Measurements from ENCODE around the gene PTCRA.

Gene PTCRA

GRCh38 chr6:42907336-42907735 is 8.5 kb upstream of the PTCRA start:
- H3K27ac ChIP-seq (ENCODE audit: low read depth, low read length), result no peak overlapping the region
- no peak overlapping the region for H4K91ac ChIP-seq (ENCODE audit: low read depth, low read length)
- no peak overlapping the region for H2AK5ac ChIP-seq (ENCODE audit: low read length)
- no peak overlapping the region for H2BK120ac ChIP-seq (ENCODE audit: insufficient read depth, low read length, poor library complexity)
- H3K4me3 ChIP-seq (ENCODE audit: low read depth, low read length), result peak overlapping the region; percentile 15
- peaks cover 2% of the 10 kb centered on the region for H3K79me2 ChIP-seq (ENCODE audit: control insufficient read depth, insufficient read depth, low read length, poor library complexity)
- H2BK12ac ChIP-seq (ENCODE audit: low read length), result no peak overlapping the region
- H3K14ac ChIP-seq (ENCODE audit: low read length), result no peak overlapping the region
- H3K4ac ChIP-seq (ENCODE audit: low read depth, low read length), result no peak overlapping the region
- no peaks in the 10 kb centered on the region for H3K9me3 ChIP-seq (ENCODE audit: insufficient read depth, low read depth, low read length)
- no peak overlapping the region for H3K4me2 ChIP-seq (ENCODE audit: low read length)
- no peaks in the 10 kb centered on the region for H3K36me3 ChIP-seq (ENCODE audit: control insufficient read depth in 1 of 2, insufficient read depth in 2 of 2, low read length in 2 of 2)
- no peaks in the 10 kb centered on the region for H3K27me3 ChIP-seq (ENCODE audit: insufficient read depth, low read length)
- peaks cover 3% of the 10 kb centered on the region for H3K79me1 ChIP-seq (ENCODE audit: low read length)
- no peak overlapping the region for H4K8ac ChIP-seq (ENCODE audit: low read depth, low read length)
- WGBS (ENCODE audit: extremely low coverage, insufficient coverage, insufficient read length), result no CpG with 5 or more reads among the region's 5 CpGs
- H3K18ac ChIP-seq (ENCODE audit: low read length), result no peak overlapping the region
- DNase-seq, result no peak
- H2AFZ ChIP-seq (ENCODE audit: insufficient read depth, low read length, poor library complexity), result no peak overlapping the region
- no peak overlapping the region for H2BK5ac ChIP-seq (ENCODE audit: low read depth, low read length, poor library complexity)
- no peak overlapping the region for H4K12ac ChIP-seq (ENCODE audit: low read depth, low read length)
- H3K9ac ChIP-seq (ENCODE audit: low read length), result no peak overlapping the region
- no peak overlapping the region for H3K23ac ChIP-seq (ENCODE audit: low read length)
- H3K4me1 ChIP-seq (ENCODE audit: control insufficient read depth in 1 of 2, insufficient read depth in 2 of 2, low read length in 2 of 2), result peaks cover 0 to 2% of the 10 kb centered on the region in 2 experiments

- H2AFZ ChIP-seq (ENCODE audit: insufficient read depth, low read length, poor library complexity), result no peak overlapping the region
These were observed 6.0 kb upstream of the PTCRA start for GRCh38 chr6:42909835-42910234.

GRCh38 chr6:42911171-42912021 is 4.5 kb upstream of the PTCRA start:
- Histone ChIP-seq H2AK5ac (ENCODE audit: low read length) (no peak overlapping the region), H3K4ac (ENCODE audit: low read depth, low read length) (no peak overlapping the region), H2BK12ac (ENCODE audit: low read length) (no peak overlapping the region), H3K18ac (ENCODE audit: low read length) (peak overlapping the region; percentile 38), H2BK120ac (ENCODE audit: insufficient read depth, low read length, poor library complexity) (peak overlapping the region; percentile 64), H4K91ac (ENCODE audit: low read depth, low read length) (peak overlapping the region; percentile 70), H3K9ac (ENCODE audit: low read length) (no peak overlapping the region), H3K4me2 (ENCODE audit: low read length) (peak overlapping the region; percentile 75), H2BK5ac (ENCODE audit: low read depth, low read length, poor library complexity) (no peak overlapping the region), H3K14ac (ENCODE audit: low read length) (peak overlapping the region; percentile 80), H3K27me3 (ENCODE audit: insufficient read depth, low read length) (no peaks in the 10 kb centered on the region), H3K4me3 (ENCODE audit: low read depth, low read length) (peak overlapping the region; percentile 65), H4K8ac (ENCODE audit: low read depth, low read length) (peak overlapping the region; percentile 92), H3K27ac (ENCODE audit: low read depth, low read length) (no peak overlapping the region), H3K23ac (ENCODE audit: low read length) (no peak overlapping the region), H3K79me1 (ENCODE audit: low read length) (peaks cover 3% of the 10 kb centered on the region), H3K36me3 (ENCODE audit: control insufficient read depth in 1 of 2, insufficient read depth in 2 of 2, low read length in 2 of 2) (no peaks in the 10 kb centered on the region), H4K12ac (ENCODE audit: low read depth, low read length) (peak overlapping the region; percentile 74), H3K9me3 (ENCODE audit: insufficient read depth, low read depth, low read length) (no peaks in the 10 kb centered on the region), H3K79me2 (ENCODE audit: control insufficient read depth, insufficient read depth, low read length, poor library complexity) (peaks cover 2% of the 10 kb centered on the region), H2AFZ (ENCODE audit: insufficient read depth, low read length, poor library complexity) (peak overlapping the region; percentile 98), H3K4me1 (ENCODE audit: control insufficient read depth in 1 of 2, insufficient read depth in 2 of 2, low read length in 2 of 2) (peaks cover 0 to 2% of the 10 kb centered on the region in 2 experiments)
- DNase-seq, result no peak
- WGBS (ENCODE audit: extremely low coverage, insufficient coverage, insufficient read length), result no CpG with 5 or more reads among the region's 49 CpGs

More at GRCh38 chr6:42909835-42910234, 6.0 kb upstream of the PTCRA start:
- Histone ChIP-seq H3K79me1 (ENCODE audit: low read length) (peaks cover 3% of the 10 kb centered on the region), H3K36me3 (ENCODE audit: control insufficient read depth in 1 of 2, insufficient read depth in 2 of 2, low read length in 2 of 2) (no peaks in the 10 kb centered on the region), H3K4me2 (ENCODE audit: low read length) (no peak overlapping the region), H2BK5ac (ENCODE audit: low read depth, low read length, poor library complexity) (no peak overlapping the region), H3K23ac (ENCODE audit: low read length) (no peak overlapping the region), H2AK5ac (ENCODE audit: low read length) (no peak overlapping the region), H3K9ac (ENCODE audit: low read length) (no peak overlapping the region), H2BK120ac (ENCODE audit: insufficient read depth, low read length, poor library complexity) (no peak overlapping the region), H3K27ac (ENCODE audit: low read depth, low read length) (no peak overlapping the region), H3K79me2 (ENCODE audit: control insufficient read depth, insufficient read depth, low read length, poor library complexity) (peaks cover 2% of the 10 kb centered on the region), H3K18ac (ENCODE audit: low read length) (no peak overlapping the region), H3K4me1 (ENCODE audit: control insufficient read depth in 1 of 2, insufficient read depth in 2 of 2, low read length in 2 of 2) (peaks cover 0 to 2% of the 10 kb centered on the region in 2 experiments), H3K27me3 (ENCODE audit: insufficient read depth, low read length) (no peaks in the 10 kb centered on the region), H3K9me3 (ENCODE audit: insufficient read depth, low read depth, low read length) (no peaks in the 10 kb centered on the region), H4K91ac (ENCODE audit: low read depth, low read length) (no peak overlapping the region), H3K4ac (ENCODE audit: low read depth, low read length) (no peak overlapping the region), H3K14ac (ENCODE audit: low read length) (no peak overlapping the region), H2BK12ac (ENCODE audit: low read length) (no peak overlapping the region), H3K4me3 (ENCODE audit: low read depth, low read length) (no peak overlapping the region), H4K12ac (ENCODE audit: low read depth, low read length) (no peak overlapping the region), H4K8ac (ENCODE audit: low read depth, low read length) (no peak overlapping the region)
- no CpG with 5 or more reads among the region's 10 CpGs for WGBS (ENCODE audit: extremely low coverage, insufficient coverage, insufficient read length)
- DNase-seq, result no peak

- no peak overlapping the region for H4K8ac ChIP-seq (ENCODE audit: low read depth, low read length)
- H3K27me3 ChIP-seq (ENCODE audit: insufficient read depth, low read length), result no peaks in the 10 kb centered on the region
- no peak overlapping the region for H2BK5ac ChIP-seq (ENCODE audit: low read depth, low read length, poor library complexity)
- no peak overlapping the region for H4K12ac ChIP-seq (ENCODE audit: low read depth, low read length)
- no peak overlapping the region for H3K9ac ChIP-seq (ENCODE audit: low read length)
- H3K18ac ChIP-seq (ENCODE audit: low read length), result no peak overlapping the region
- H4K91ac ChIP-seq (ENCODE audit: low read depth, low read length), result no peak overlapping the region
- no CpG with 5 or more reads among the region's 4 CpGs for WGBS (ENCODE audit: extremely low coverage, insufficient coverage, insufficient read length)
- H2AK5ac ChIP-seq (ENCODE audit: low read length), result no peak overlapping the region
- no peaks in the 10 kb centered on the region for H3K36me3 ChIP-seq (ENCODE audit: control insufficient read depth in 1 of 2, insufficient read depth in 2 of 2, low read length in 2 of 2)
- peaks cover 0 to 2% of the 10 kb centered on the region in 2 experiments for H3K4me1 ChIP-seq (ENCODE audit: control insufficient read depth in 1 of 2, insufficient read depth in 2 of 2, low read length in 2 of 2)
- H3K79me1 ChIP-seq (ENCODE audit: low read length), result peaks cover 3% of the 10 kb centered on the region
- no peak overlapping the region for H3K4ac ChIP-seq (ENCODE audit: low read depth, low read length)
- peaks cover 2% of the 10 kb centered on the region for H3K79me2 ChIP-seq (ENCODE audit: control insufficient read depth, insufficient read depth, low read length, poor library complexity)
- no peak overlapping the region for H3K27ac ChIP-seq (ENCODE audit: low read depth, low read length)
- no peak overlapping the region for H3K23ac ChIP-seq (ENCODE audit: low read length)
- no peaks in the 10 kb centered on the region for H3K9me3 ChIP-seq (ENCODE audit: insufficient read depth, low read depth, low read length)
- DNase-seq, result peak in 1 of 2 donors; percentile 29
- H3K14ac ChIP-seq (ENCODE audit: low read length), result no peak overlapping the region
- H2AFZ ChIP-seq (ENCODE audit: insufficient read depth, low read length, poor library complexity), result no peak overlapping the region
- no peak overlapping the region for H3K4me3 ChIP-seq (ENCODE audit: low read depth, low read length)
- H2BK12ac ChIP-seq (ENCODE audit: low read length), result no peak overlapping the region
- H3K4me2 ChIP-seq (ENCODE audit: low read length), result no peak overlapping the region
- H2BK120ac ChIP-seq (ENCODE audit: insufficient read depth, low read length, poor library complexity), result no peak overlapping the region
These were observed 1.3 kb upstream of the PTCRA start for GRCh38 chr6:42914546-42914945.
